Bronchial epithelial cell (primary cell): ENCODE data around the gene C14orf180. TPM values are rescaled to one million over a fixed set of nuclear protein-coding genes. Genes with fewer than 3 reads are reported as not detected.
"Not testable (repeated sequence)": the region's sequence is repeated elsewhere in the genome, so short reads cannot be mapped to it uniquely, and the experiment has no call there.

Experiments used
- DNase-seq: peaks from one replicate; pipeline ENCODE4 v3.0.0-alpha.2; 2010; ENCODE audit warnings: low read depth
- FAIRE-seq: peaks from 2 replicates; lab custom pipeline; 2011; peaks lifted over from hg19 to GRCh38; lab: Jason Lieb, UNC
- H3K27me3 ChIP-seq: 2 replicates; pipeline ENCODE4 v1.5.1; 2011; ENCODE audit warnings: low read length; ENCODE audit not compliant: control insufficient read depth, insufficient read depth
- H3K36me3 ChIP-seq: 2 replicates; pipeline ENCODE4 v1.5.1; 2011; ENCODE audit warnings: low read length; ENCODE audit not compliant: control insufficient read depth, insufficient read depth
- H3K4me3 ChIP-seq: 2 replicates; pipeline ENCODE4 v1.5.1; 2011; ENCODE audit warnings: mild to moderate bottlenecking, low read depth, low read length, control low read depth
- total RNA-seq: library from RNA; depleted of rRNA; stranded (reverse); fragments of >200 nt; gene quantifications from 2 replicates; pipeline ENCODE4 v1.2.1, GENCODE V29; 2014
- TF ChIP-seq, protein P1 (sequence below): IDR thresholded peaks from 2 replicates; pipeline ENCODE4 v1.5.1; 2011; ENCODE audit warnings: mild to moderate bottlenecking, moderate library complexity, low read length, control low read depth, inconsistent platforms; ENCODE audit not compliant: insufficient read depth, severe bottlenecking

C14orf180 gene
- total RNA-seq, 1 donor from 2014 or later: not detected

DNA sequence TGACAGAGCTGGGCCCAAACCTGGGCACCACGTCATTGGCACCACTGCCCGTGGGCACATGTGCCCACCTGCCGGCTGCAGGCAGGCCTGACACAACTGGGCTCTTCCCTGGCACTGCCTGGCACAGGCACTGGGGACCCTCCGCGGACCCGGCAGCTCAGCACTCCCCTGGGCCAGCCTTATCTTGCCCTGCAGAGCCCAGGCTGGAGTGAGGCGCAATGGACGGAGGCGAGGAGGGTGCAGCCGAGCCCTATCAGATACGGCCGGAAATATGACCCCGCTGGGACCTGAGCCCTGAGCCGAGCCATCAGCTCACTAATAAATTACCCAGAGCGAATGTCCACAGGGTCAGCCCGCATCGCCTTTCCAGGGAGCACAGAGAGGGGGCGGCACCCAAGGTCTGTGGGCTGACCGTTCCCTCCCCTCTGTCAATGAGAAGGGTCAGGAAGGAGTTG is 1.7 kb upstream of the C14orf180 start:
- no peak for DNase-seq
- FAIRE-seq: no peak
- TF ChIP-seq, protein P1, sequence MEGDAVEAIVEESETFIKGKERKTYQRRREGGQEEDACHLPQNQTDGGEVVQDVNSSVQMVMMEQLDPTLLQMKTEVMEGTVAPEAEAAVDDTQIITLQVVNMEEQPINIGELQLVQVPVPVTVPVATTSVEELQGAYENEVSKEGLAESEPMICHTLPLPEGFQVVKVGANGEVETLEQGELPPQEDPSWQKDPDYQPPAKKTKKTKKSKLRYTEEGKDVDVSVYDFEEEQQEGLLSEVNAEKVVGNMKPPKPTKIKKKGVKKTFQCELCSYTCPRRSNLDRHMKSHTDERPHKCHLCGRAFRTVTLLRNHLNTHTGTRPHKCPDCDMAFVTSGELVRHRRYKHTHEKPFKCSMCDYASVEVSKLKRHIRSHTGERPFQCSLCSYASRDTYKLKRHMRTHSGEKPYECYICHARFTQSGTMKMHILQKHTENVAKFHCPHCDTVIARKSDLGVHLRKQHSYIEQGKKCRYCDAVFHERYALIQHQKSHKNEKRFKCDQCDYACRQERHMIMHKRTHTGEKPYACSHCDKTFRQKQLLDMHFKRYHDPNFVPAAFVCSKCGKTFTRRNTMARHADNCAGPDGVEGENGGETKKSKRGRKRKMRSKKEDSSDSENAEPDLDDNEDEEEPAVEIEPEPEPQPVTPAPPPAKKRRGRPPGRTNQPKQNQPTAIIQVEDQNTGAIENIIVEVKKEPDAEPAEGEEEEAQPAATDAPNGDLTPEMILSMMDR: no peak
- no peak overlapping the region for H3K4me3 ChIP-seq
- peaks cover 3% of the 10 kb centered on the region for H3K27me3 ChIP-seq
- H3K36me3 ChIP-seq: no peaks in the 10 kb centered on the region

DNA sequence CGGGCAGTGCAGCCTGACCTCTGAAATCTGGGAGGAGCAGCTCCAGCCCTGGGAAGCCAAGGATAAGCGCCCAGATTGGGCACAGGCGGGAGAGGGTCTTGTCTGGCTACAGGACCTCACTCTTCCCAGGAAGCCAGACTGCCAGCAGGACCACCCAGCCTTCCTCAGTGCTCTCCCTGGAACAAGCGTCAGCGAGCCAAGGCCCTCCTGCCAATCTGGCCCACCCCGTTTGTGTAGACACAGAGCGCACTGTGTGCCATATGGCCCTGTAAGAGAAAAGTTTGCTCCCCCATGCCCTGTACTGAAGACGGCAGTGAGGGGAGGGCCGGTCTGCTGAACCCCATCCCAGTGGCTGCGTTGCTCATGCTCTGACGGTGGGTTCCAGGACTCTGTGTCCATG is 1.2 kb upstream of the C14orf180 start:
- DNase-seq: no peak
- FAIRE-seq: no peak
- no peak overlapping the region for H3K4me3 ChIP-seq
- TF ChIP-seq, protein P1: no peak
- no peaks in the 10 kb centered on the region for H3K36me3 ChIP-seq
- peaks cover 3% of the 10 kb centered on the region for H3K27me3 ChIP-seq

DNA sequence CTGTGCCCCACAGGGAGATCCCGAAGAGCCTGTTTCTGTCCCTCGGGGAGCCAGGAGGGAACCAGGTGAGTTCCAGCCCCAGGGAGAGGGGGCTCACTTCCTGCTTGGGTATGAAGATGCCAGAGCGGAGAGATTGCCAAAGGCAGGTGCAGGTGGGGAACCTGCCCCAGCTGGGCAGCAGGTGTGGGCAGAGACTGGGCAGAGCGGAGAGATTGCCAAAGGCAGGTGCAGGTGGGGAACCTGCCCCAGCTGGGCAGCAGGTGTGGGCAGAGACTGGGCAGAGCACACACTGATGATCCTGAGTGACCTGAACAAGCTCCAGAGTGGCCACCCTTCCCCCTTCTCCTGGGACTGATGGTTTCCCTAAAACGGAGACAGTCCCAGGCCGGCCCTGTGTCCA is 375 bp downstream of the C14orf180 start:
- H3K4me3 ChIP-seq, H3K27me3 ChIP-seq, FAIRE-seq, H3K36me3 ChIP-seq, DNase-seq: not testable (repeated sequence)

DNA sequence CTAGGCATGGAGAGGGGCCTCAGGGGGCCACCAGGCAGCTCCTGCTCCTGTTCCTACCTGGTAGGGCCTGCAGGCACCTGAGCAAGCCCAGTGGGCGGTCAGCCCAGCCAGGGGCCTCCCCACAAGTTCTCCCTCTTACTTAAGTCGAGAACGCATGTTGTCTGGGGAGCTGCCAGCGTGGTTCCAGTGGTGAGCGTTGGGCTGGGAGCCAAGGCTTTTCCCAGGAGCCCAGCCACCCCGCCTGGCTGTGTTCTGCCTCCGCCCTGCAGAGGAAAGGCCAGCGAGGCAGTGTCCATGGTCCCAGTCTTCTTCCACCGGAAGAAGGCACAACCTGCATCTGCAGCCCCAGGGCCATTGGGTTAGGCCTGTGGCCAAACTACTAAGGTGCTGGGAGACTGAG is 1.4 kb downstream of the C14orf180 start:
- TF ChIP-seq, protein P1: no peak
- DNase-seq (peak; percentile 2), FAIRE-seq (no peak)
- Histone ChIP-seq H3K4me3 (no peak overlapping the region), H3K27me3 (peaks cover 3% of the 10 kb centered on the region), H3K36me3 (no peaks in the 10 kb centered on the region)

GRCh38 chr14:104581521-104581920 is 2.0 kb downstream of the C14orf180 start:
- no peaks in the 10 kb centered on the region for H3K36me3 ChIP-seq
- TF ChIP-seq, protein P1: no peak
- H3K27me3 ChIP-seq: peaks cover 3% of the 10 kb centered on the region
- DNase-seq (no peak), FAIRE-seq (no peak)
- H3K4me3 ChIP-seq: no peak overlapping the region

- FAIRE-seq (no peak), DNase-seq (no peak)
- Histone ChIP-seq H3K4me3 (no peak overlapping the region), H3K27me3 (peaks cover 3% of the 10 kb centered on the region), H3K36me3 (no peaks in the 10 kb centered on the region)
- TF ChIP-seq, protein P1: no peak
These were observed 2.4 kb downstream of the C14orf180 start for GRCh38 chr14:104582005-104582404.
